ENCODE results near the gene MBP. TPM values are rescaled to one million over a fixed set of nuclear protein-coding genes. Genes with fewer than 3 reads are reported as not detected.
A peak's percentile ranks its signal among the peaks of the same experiment; 100 is the strongest.

The MBP gene
- total and polyA plus RNA-seq, 2 of the 4 experiments (the other 2 are of a cell fraction) = 0.72 to 0.90 TPM

- Histone ChIP-seq H4K8ac (ENCODE audit: low read depth in 2 of 2, low read length in 2 of 2) (peak overlapping the region; percentile 71 to 76; a peak in 2 of 4 replicates), H3K9me3 (ENCODE audit: control insufficient read depth, insufficient read depth, low read length) (no peaks in the 10 kb centered on the region), H3K9ac (ENCODE audit: low read depth, low read length) (no peak overlapping the region), H3K36me3 (ENCODE audit: control insufficient read depth, insufficient read depth, low read length) (no peaks in the 10 kb centered on the region), H3K23ac (ENCODE audit: low read depth, low read length) (no peak overlapping the region), H3K4me1 (ENCODE audit: control insufficient read depth, insufficient read depth, low read length) (peaks cover 32% of the 10 kb centered on the region), H2AK5ac (ENCODE audit: low read depth, low read length) (peak overlapping the region; percentile 29), H4K20me1 (ENCODE audit: insufficient read depth, low read length) (no peaks in the 10 kb centered on the region), H3K18ac (ENCODE audit: low read depth, low read length) (peak overlapping the region; percentile 80; the same call in 1 of the 2 replicates), H3K4ac (ENCODE audit: low read depth, low read length) (peak overlapping the region; percentile 46; the same call in 1 of the 2 replicates), H3K27ac (ENCODE audit: insufficient read depth, low read length) (no peak overlapping the region), H4K5ac (ENCODE audit: low read depth, low read length) (peak overlapping the region; percentile 24; the same call in 1 of the 2 replicates), H3K56ac (ENCODE audit: extremely low read depth, insufficient read depth, low read length) (no peak overlapping the region), H3K4me3 (ENCODE audit: insufficient read depth, low read depth, low read length) (no peak overlapping the region), H2BK20ac (ENCODE audit: low read depth, low read length) (peak overlapping the region; percentile 89; the same call in 1 of the 2 replicates), H2AFZ (replicated peaks; ENCODE audit: low read length, poor library complexity) (peak overlapping the region; percentile 18), H4K91ac (ENCODE audit: insufficient read depth, low read depth, low read length) (peak overlapping the region; percentile 69; the same call in 1 of the 2 replicates), H3K4me2 (ENCODE audit: low read depth, low read length) (no peak overlapping the region), H3K9me1 (ENCODE audit: insufficient read depth, low read length) (peaks cover 17% of the 10 kb centered on the region), H2BK120ac (ENCODE audit: low read depth, low read length) (peak overlapping the region; percentile 87), H3K79me1 (ENCODE audit: low read depth in 1 of 2, low read length in 2 of 2) (peaks cover 0 to 35% of the 10 kb centered on the region in 2 experiments; a peak in 3 of 4 replicates), H2BK15ac (ENCODE audit: low read depth, low read length) (peak overlapping the region; percentile 80; the same call in 1 of the 3 replicates), H3K27me3 (ENCODE audit: control insufficient read depth, insufficient read depth, low read length) (no peaks in the 10 kb centered on the region), H2BK5ac (ENCODE audit: low read depth, low read length, poor library complexity, severe bottlenecking) (no peak overlapping the region), H2AK9ac (replicated peaks; ENCODE audit: low read depth, low read length, poor library complexity) (peak overlapping the region; percentile 44), H3K14ac (replicated peaks; ENCODE audit: low read depth, low read length) (peak overlapping the region; percentile 40; the same call in 1 of the 2 replicates)
- CTCF ChIA-PET = no interaction called here
- BruUV-seq (replicated peaks) = no TSS peak
- POLR2A ChIA-PET (ENCODE audit: unreplicated experiment) = no interaction called here
- DNase-seq (no peak), ATAC-seq (ENCODE audit: low read depth) (no peak)
- intact Hi-C loops (cut with micrococcal nuclease) = no loop called here
- dilution Hi-C loops (cut with HindIII; ENCODE audit: low sequenced_read_pairs, unreplicated experiment) = no loop called here
- in situ Hi-C loops (cut with MboI; ENCODE audit: low sequenced_read_pairs) = no loop called here
- no peak for TF ChIP-seq FOS (IDR thresholded peaks at IDR 0.05; ENCODE audit: low read depth, low read length)
- no peak for TF ChIP-seq CTCF (conservative IDR thresholded peaks at IDR 0.05; ENCODE audit: low read depth, low read length)
- TF ChIP-seq RCOR1 (IDR thresholded peaks at IDR 0.05; ENCODE audit: insufficient replicate concordance, low read length) = no peak
- no peak for TF ChIP-seq RFX5 (IDR thresholded peaks at IDR 0.05; ENCODE audit: low read depth, low read length)
- no peak for TF ChIP-seq POLR2A (IDR thresholded peaks at IDR 0.05; ENCODE audit: low read depth, low read length)
- no peak for TF ChIP-seq BHLHE40 (IDR thresholded peaks at IDR 0.05; ENCODE audit: low read depth, low read length)
- no peak for TF ChIP-seq NFE2L2 (IDR thresholded peaks at IDR 0.05; ENCODE audit: low read depth, low read length)
- TF ChIP-seq SMC3 (IDR thresholded peaks at IDR 0.05; ENCODE audit: low read depth, low read length) = no peak
- TF ChIP-seq CHD1 (IDR thresholded peaks at IDR 0.05; ENCODE audit: low read depth, low read length) = no peak
- WGBS, 2 experiments (ENCODE audit: extremely low coverage in 2 of 2, insufficient read length in 1 of 2) = 78% methylated on average over 3 of the region's 7 CpGs; no CpG with 5 or more reads in 1 of the 2 experiments
Observed at GRCh38 chr18:77074431-77074830, 58.2 kb downstream of the MBP start.

Measured in IMR-90 (cell line).